ENCODE data around the gene ADA. TPM values are rescaled to one million over a fixed set of nuclear protein-coding genes. Genes with fewer than 3 reads are reported as not detected.

The ADA gene
- polyA plus RNA-seq, 1 donor from 2014 or later, result 0.56 TPM

DNA sequence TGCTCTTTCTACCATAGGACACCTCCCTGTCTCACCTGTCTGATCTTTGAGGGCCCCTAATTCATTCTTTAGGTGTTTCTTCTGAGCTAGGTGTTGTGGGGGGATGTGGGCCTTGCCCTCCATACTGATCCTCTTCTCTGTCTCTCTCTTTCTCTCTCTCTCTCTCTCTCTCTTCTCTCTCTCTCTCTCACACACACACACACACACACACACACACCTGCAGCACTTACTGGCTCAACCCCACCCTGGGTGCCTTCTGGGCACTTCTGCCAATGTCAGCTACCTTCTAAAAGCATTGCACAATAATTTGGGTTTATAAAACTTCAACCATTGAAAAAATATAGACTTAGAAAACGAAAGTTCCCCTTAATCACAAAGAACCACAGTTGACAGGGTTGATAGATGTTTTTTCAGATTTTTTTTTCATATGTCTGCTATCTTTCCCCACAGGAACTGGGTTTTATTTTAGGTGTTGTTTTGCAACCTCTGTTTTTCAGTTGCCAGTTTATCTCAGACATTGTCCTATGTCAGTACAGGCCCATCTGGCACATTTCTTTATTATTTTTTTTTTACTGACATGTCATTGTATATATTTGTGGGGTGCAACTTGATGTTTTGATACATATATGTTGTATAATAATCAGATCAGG lies 41.1 kb downstream of the ADA start:
- no peaks in the 10 kb centered on the region for H4K20me1 ChIP-seq (ENCODE audit: insufficient read depth)
- H3K4me2 ChIP-seq (ENCODE audit: low read length), result no peak overlapping the region
- no peak overlapping the region for H3K4me3 ChIP-seq (ENCODE audit: low read length)
- no peaks in the 10 kb centered on the region for H3K27me3 ChIP-seq (ENCODE audit: insufficient read depth, low read depth, low read length)
- no peaks in the 10 kb centered on the region for H3F3A ChIP-seq (ENCODE audit: insufficient read depth, low read length, poor library complexity, severe bottlenecking)
- no peak overlapping the region for H3K27ac ChIP-seq (ENCODE audit: low read length)
- H2AFZ ChIP-seq (ENCODE audit: low read depth, low read length), result no peak overlapping the region
- H3K9me2 ChIP-seq (ENCODE audit: insufficient read depth, low read length), result no peaks in the 10 kb centered on the region
- H3K9me3 ChIP-seq (ENCODE audit: low read length), result no peaks in the 10 kb centered on the region
- no peaks in the 10 kb centered on the region for H3K79me2 ChIP-seq (replicated peaks; ENCODE audit: insufficient read depth, low read length)
- peak overlapping the region; percentile 27 for H3K9ac ChIP-seq (ENCODE audit: low read length)
- TF ChIP-seq SMC3 (conservative IDR thresholded peaks at IDR 0.05; ENCODE audit: poor library complexity), result peak; percentile 45
- TF ChIP-seq, protein P1, sequence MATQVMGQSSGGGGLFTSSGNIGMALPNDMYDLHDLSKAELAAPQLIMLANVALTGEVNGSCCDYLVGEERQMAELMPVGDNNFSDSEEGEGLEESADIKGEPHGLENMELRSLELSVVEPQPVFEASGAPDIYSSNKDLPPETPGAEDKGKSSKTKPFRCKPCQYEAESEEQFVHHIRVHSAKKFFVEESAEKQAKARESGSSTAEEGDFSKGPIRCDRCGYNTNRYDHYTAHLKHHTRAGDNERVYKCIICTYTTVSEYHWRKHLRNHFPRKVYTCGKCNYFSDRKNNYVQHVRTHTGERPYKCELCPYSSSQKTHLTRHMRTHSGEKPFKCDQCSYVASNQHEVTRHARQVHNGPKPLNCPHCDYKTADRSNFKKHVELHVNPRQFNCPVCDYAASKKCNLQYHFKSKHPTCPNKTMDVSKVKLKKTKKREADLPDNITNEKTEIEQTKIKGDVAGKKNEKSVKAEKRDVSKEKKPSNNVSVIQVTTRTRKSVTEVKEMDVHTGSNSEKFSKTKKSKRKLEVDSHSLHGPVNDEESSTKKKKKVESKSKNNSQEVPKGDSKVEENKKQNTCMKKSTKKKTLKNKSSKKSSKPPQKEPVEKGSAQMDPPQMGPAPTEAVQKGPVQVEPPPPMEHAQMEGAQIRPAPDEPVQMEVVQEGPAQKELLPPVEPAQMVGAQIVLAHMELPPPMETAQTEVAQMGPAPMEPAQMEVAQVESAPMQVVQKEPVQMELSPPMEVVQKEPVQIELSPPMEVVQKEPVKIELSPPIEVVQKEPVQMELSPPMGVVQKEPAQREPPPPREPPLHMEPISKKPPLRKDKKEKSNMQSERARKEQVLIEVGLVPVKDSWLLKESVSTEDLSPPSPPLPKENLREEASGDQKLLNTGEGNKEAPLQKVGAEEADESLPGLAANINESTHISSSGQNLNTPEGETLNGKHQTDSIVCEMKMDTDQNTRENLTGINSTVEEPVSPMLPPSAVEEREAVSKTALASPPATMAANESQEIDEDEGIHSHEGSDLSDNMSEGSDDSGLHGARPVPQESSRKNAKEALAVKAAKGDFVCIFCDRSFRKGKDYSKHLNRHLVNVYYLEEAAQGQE (IDR thresholded peaks at IDR 0.05; ENCODE audit: borderline replicate concordance), result no peak
- H3K36me3 ChIP-seq (ENCODE audit: insufficient read depth, low read length), result no peaks in the 10 kb centered on the region

DNA sequence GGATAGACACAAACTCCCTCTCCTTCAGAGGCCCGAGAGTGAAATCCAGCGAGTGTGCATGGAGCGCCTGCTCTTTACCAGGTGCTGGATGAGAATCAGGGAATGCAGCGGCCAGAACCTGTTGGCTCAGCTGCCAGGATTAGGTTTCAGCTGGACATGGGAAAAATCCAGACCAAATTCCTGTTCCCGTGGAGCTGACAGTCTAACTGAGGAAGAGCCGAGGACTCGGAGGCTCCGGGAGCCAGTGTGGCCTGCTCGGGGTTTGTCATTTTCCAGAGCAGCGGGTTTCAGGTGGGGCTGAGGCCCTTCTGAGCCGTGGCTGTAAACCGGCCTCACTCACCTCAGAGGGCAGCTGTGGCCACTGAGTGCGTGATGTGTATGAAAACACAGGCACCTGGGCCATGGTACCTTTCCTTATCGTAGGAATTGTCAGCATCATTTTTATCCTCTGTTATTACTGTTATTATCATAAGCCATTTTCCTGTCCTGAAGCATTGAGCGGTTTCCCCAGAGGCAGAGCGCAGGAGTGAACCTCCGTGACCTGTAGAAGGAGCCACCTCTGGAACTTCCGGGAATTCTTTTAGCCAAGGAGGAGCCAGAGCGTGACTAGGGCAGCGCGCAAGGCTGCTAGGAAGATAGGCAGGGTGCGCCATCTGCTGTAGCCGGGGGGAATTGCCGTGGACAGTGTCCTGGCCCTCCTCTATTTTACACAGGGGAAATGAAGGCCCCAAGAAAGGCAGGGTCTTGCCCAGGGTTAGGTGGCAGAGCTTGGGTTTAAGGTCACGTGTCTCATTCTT lies 41.8 kb downstream of the ADA start:
- TF ChIP-seq EZH2 (IDR thresholded peaks at IDR 0.05; ENCODE audit: borderline replicate concordance, insufficient read depth, low read length, poor library complexity, severe bottlenecking) (no peak), POLR2AphosphoS5 (IDR thresholded peaks at IDR 0.05) (no peak), EP300 (conservative IDR thresholded peaks at IDR 0.05; ENCODE audit: poor library complexity, severe bottlenecking) (peak; percentile 10), RAD21 (conservative IDR thresholded peaks at IDR 0.05) (peak; percentile 96), MXI1 (conservative IDR thresholded peaks at IDR 0.05; ENCODE audit: poor library complexity, severe bottlenecking) (peak; percentile 58), CTCF (IDR thresholded peaks at IDR 0.05; ENCODE audit: poor library complexity, severe bottlenecking) (peak; percentile 98), SMC3 (conservative IDR thresholded peaks at IDR 0.05; ENCODE audit: poor library complexity) (peak; percentile 95), TAF1 (IDR thresholded peaks at IDR 0.05; ENCODE audit: low read depth) (no peak)
- TF ChIP-seq, protein P1 (IDR thresholded peaks at IDR 0.05; ENCODE audit: borderline replicate concordance), result peak; percentile 45
- Histone ChIP-seq H3K4me2 (ENCODE audit: low read length) (peak overlapping the region; percentile 7), H3K79me2 (replicated peaks; ENCODE audit: insufficient read depth, low read length) (no peaks in the 10 kb centered on the region), H4K20me1 (ENCODE audit: insufficient read depth) (no peaks in the 10 kb centered on the region), H3K9me3 (ENCODE audit: low read length) (no peaks in the 10 kb centered on the region), H3K36me3 (ENCODE audit: insufficient read depth, low read length) (no peaks in the 10 kb centered on the region), H3K27ac (ENCODE audit: low read length) (peak overlapping the region; percentile 5), H3K9ac (ENCODE audit: low read length) (peak overlapping the region; percentile 27), H3K9me2 (ENCODE audit: insufficient read depth, low read length) (no peaks in the 10 kb centered on the region), H3K4me3 (ENCODE audit: low read length) (peak overlapping the region; percentile 41), H3F3A (ENCODE audit: insufficient read depth, low read length, poor library complexity, severe bottlenecking) (no peaks in the 10 kb centered on the region), H2AFZ (ENCODE audit: low read depth, low read length) (no peak overlapping the region), H3K27me3 (ENCODE audit: insufficient read depth, low read depth, low read length) (no peaks in the 10 kb centered on the region)

Data from neural cell (in vitro differentiated cells).